H1 (cell line): Measurements from ENCODE around the gene GALK1. TPM values are rescaled to one million over a fixed set of nuclear protein-coding genes. Genes with fewer than 3 reads are reported as not detected.

ENCODE experiments used
- CTCF ChIA-PET: fragments of 300-600 bp; sonication (Branson Sonifier 250); formaldehyde crosslinking; loops from one replicate; lab custom pipeline; 2021; ENCODE audit not compliant: partially characterized antibody; lab: Charles Lee
- POLR2A ChIA-PET: fragments of 300-600 bp; sonication (Branson Sonifier 250); formaldehyde crosslinking; loops from one replicate; lab custom pipeline; 2021; ENCODE audit warnings: inconsistent platforms; ENCODE audit not compliant: partially characterized antibody; lab: Charles Lee
- DNase-seq, 2 experiments: peaks; one replicate each; pipeline versions ENCODE4 v3.0.0 to v3.0.0-alpha.2; 2010 to 2022; ENCODE audit warnings: low spot score in 2 of 2, low read depth in 1 of 2, mixed read lengths in 1 of 2
- FAIRE-seq: peaks from 2 replicates; lab custom pipeline; 2011; peaks lifted over from hg19 to GRCh38; lab: Jason Lieb, UNC
- H2AFZ ChIP-seq: 2 replicates; pipeline ENCODE4 v1.8.1; 2012; ENCODE audit warnings: low read length, inconsistent platforms
- H2AK5ac ChIP-seq: 2 replicates; pipeline ENCODE4 v1.6.1; 2013; ENCODE audit warnings: low read depth, low read length
- H2BK120ac ChIP-seq: replicated peaks from 2 replicates; pipeline ENCODE3; 2013; ENCODE audit warnings: low read depth, low read length, inconsistent platforms
- H2BK12ac ChIP-seq: 2 replicates; pipeline ENCODE4 v1.6.1; 2013; ENCODE audit warnings: low read depth, low read length
- H2BK15ac ChIP-seq: 2 replicates; pipeline ENCODE4 v1.6.1; 2013; ENCODE audit warnings: low read length
- H2BK20ac ChIP-seq: 2 replicates; pipeline ENCODE4 v1.6.1; 2013; ENCODE audit warnings: low read length
- H2BK5ac ChIP-seq: 2 replicates; pipeline ENCODE4 v1.6.1; 2013; ENCODE audit warnings: low read depth, low read length
- H3K14ac ChIP-seq: 2 replicates; pipeline ENCODE4 v1.6.1; 2013; ENCODE audit warnings: inconsistent platforms; ENCODE audit not compliant: insufficient read length
- H3K18ac ChIP-seq: 2 replicates; pipeline ENCODE4 v1.6.1; 2013; ENCODE audit warnings: low read length; ENCODE audit errors: extremely low read depth
- H3K23ac ChIP-seq: 2 replicates; pipeline ENCODE4 v1.6.1; 2013; ENCODE audit warnings: inconsistent platforms; ENCODE audit not compliant: insufficient read length
- H3K23me2 ChIP-seq: 2 replicates; pipeline ENCODE4 v1.6.1; 2013; ENCODE audit warnings: low read depth, low read length
- H3K27ac ChIP-seq: 2 replicates; pipeline ENCODE4 v1.6.1; 2011; ENCODE audit warnings: low read depth, low read length, inconsistent platforms
- H3K27me3 ChIP-seq, 4 experiments: replicated peaks in 1 of 4; 1 replicate in 1 of 4; 2 replicates in 3 of 4; pipeline versions ENCODE4 v1.6.1 to v1.8.1; 2011 to 2013; ENCODE audit warnings: low read length in 3 of 4, mild to moderate bottlenecking in 3 of 4, inconsistent platforms in 2 of 4, mixed read lengths in 2 of 4, moderate library complexity in 1 of 4; ENCODE audit not compliant: control insufficient read depth in 3 of 4, insufficient read depth in 3 of 4; ENCODE audit errors: extremely low read depth in 1 of 4
- H3K36me3 ChIP-seq, 4 experiments: 2 replicates each; pipeline versions ENCODE4 v1.6.1 to v1.8.1; 2011 to 2013; ENCODE audit warnings: mild to moderate bottlenecking in 4 of 4, low read length in 3 of 4, moderate library complexity in 2 of 4, control low read depth in 1 of 4, inconsistent platforms in 1 of 4; ENCODE audit not compliant: insufficient read depth in 4 of 4, control insufficient read depth in 2 of 4
- H3K4ac ChIP-seq: replicated peaks from 2 replicates; pipeline ENCODE3; 2013; ENCODE audit warnings: low read length, low read depth, mixed read lengths, inconsistent platforms; ENCODE audit not compliant: insufficient read length
- H3K4me1 ChIP-seq, 4 experiments: replicated peaks in 1 of 4; 1 replicate in 1 of 4; 2 replicates in 3 of 4; pipeline versions ENCODE4 v1.6.1 to v1.8.1; 2011 to 2013; ENCODE audit warnings: low read length in 3 of 4, inconsistent platforms in 2 of 4, mixed read lengths in 1 of 4; ENCODE audit not compliant: insufficient read depth in 4 of 4, control insufficient read depth in 3 of 4
- H3K4me2 ChIP-seq, 2 experiments: 2 replicates each; pipeline versions ENCODE4 v1.6.1 to v1.8.1; 2011 to 2013; ENCODE audit warnings: low read depth in 2 of 2, low read length in 2 of 2, control low read depth in 1 of 2, inconsistent platforms in 1 of 2, mild to moderate bottlenecking in 1 of 2; ENCODE audit not compliant: insufficient read depth in 1 of 2
- H3K4me3 ChIP-seq, 4 experiments: fragments of 200-600, 300-600 bp in 1 of 4; sonication (generic), shearing (Covaris generic), sonication (Bioruptor Twin) in 1 of 4; 2 replicates each; pipeline versions ENCODE4 v1.5.1 to v1.8.1; 2011 to 2016; ENCODE audit warnings: low read length in 4 of 4, low read depth in 3 of 4, control low read depth in 2 of 4, inconsistent platforms in 2 of 4, mild to moderate bottlenecking in 2 of 4, mixed read lengths in 1 of 4, moderate library complexity in 1 of 4; ENCODE audit not compliant: insufficient read depth in 2 of 4; ENCODE audit errors: extremely low read depth in 1 of 4
- H3K56ac ChIP-seq: replicated peaks from 2 replicates; pipeline ENCODE3; 2013; ENCODE audit warnings: low read depth, mild to moderate bottlenecking, mixed read lengths, low read length, inconsistent platforms; ENCODE audit not compliant: insufficient read length
- H3K79me1 ChIP-seq: 2 replicates; pipeline ENCODE4 v1.6.1; 2013; ENCODE audit warnings: low read depth, low read length, control low read depth
- H3K79me2 ChIP-seq, 2 experiments: 2 replicates each; pipeline versions ENCODE4 v1.6.1 to v1.8.1; 2012 to 2013; ENCODE audit warnings: low read length in 2 of 2, mild to moderate bottlenecking in 2 of 2, inconsistent platforms in 1 of 2; ENCODE audit not compliant: insufficient read depth in 2 of 2, control insufficient read depth in 1 of 2
- H3K9ac ChIP-seq, 4 experiments: replicated peaks in 1 of 4; 1 replicate in 1 of 4; 2 replicates in 3 of 4; pipeline versions ENCODE4 v1.6.1 to v1.8.1; 2011 to 2013; ENCODE audit warnings: low read depth in 3 of 4, low read length in 3 of 4, control low read depth in 2 of 4, mild to moderate bottlenecking in 2 of 4, moderate library complexity in 2 of 4, inconsistent platforms in 1 of 4; ENCODE audit errors: extremely low read depth in 1 of 4
- H3K9me3 ChIP-seq, 2 experiments: 2 replicates each; pipeline versions ENCODE4 v1.6.1 to v1.8.1; 2012 to 2013; ENCODE audit warnings: mild to moderate bottlenecking in 2 of 2, moderate library complexity in 2 of 2, control low read depth in 1 of 2, inconsistent platforms in 1 of 2, low read depth in 1 of 2, low read length in 1 of 2, mixed read lengths in 1 of 2; ENCODE audit not compliant: insufficient read depth in 2 of 2
- H4K20me1 ChIP-seq, 2 experiments: replicated peaks in 1 of 2; 2 replicates each; pipeline versions ENCODE3 to v1.8.1; 2011 to 2013; ENCODE audit warnings: inconsistent platforms in 2 of 2, low read length in 2 of 2, mild to moderate bottlenecking in 1 of 2; ENCODE audit not compliant: insufficient read depth in 2 of 2, control insufficient read depth in 1 of 2
- H4K5ac ChIP-seq: 2 replicates; pipeline ENCODE4 v1.6.1; 2013; ENCODE audit warnings: low read length, low read depth, mixed read lengths, inconsistent platforms; ENCODE audit not compliant: insufficient read length
- H4K8ac ChIP-seq: 2 replicates; pipeline ENCODE4 v1.8.0; 2013; ENCODE audit warnings: mild to moderate bottlenecking, moderate library complexity, low read length, inconsistent platforms; ENCODE audit not compliant: insufficient read depth; ENCODE audit errors: extremely low read depth
- H4K91ac ChIP-seq: replicated peaks from 2 replicates; pipeline ENCODE3; 2013; ENCODE audit warnings: low read length, mixed read lengths, inconsistent platforms; ENCODE audit not compliant: insufficient read length
- BRCA1 ChIP-seq: IDR thresholded peaks from 2 replicates; pipeline ENCODE4 v1.6.1; 2012; ENCODE audit warnings: low read depth, low read length, improper control_type of control experiment
- HDAC6 ChIP-seq: IDR thresholded peaks from one replicate; pipeline ENCODE4 v1.7.1; 2012; ENCODE audit warnings: low read depth, mild to moderate bottlenecking, inconsistent platforms, low read length, moderate library complexity
- KDM5A ChIP-seq: fragments of 200-600 bp; IDR thresholded peaks from 2 replicates; pipeline ENCODE4 v1.7.1; 2012; ENCODE audit warnings: mild to moderate bottlenecking, low read length, inconsistent platforms, mixed read lengths
- NRF1 ChIP-seq: IDR thresholded peaks from 2 replicates; pipeline ENCODE4 v1.6.1; 2011; ENCODE audit warnings: mild to moderate bottlenecking, low read depth, low read length, improper control_type of control experiment
- POLR2A ChIP-seq, 2 experiments: IDR thresholded peaks; 1 replicate in 1 of 2; 2 replicates in 1 of 2; pipeline ENCODE4 v1.6.1; 2011; ENCODE audit warnings: low read depth in 2 of 2, low read length in 2 of 2, mild to moderate bottlenecking in 2 of 2; ENCODE audit errors: control extremely low read depth in 1 of 2
- POU5F1 ChIP-seq: IDR thresholded peaks from 2 replicates; pipeline ENCODE4 v1.6.1; 2011; ENCODE audit warnings: low read depth, mild to moderate bottlenecking, low read length, moderate library complexity
- RFX5 ChIP-seq: IDR thresholded peaks from 2 replicates; pipeline ENCODE4 v1.6.1; 2011; ENCODE audit warnings: low read depth, low read length, improper control_type of control experiment, borderline replicate concordance
- SIRT6 ChIP-seq: IDR thresholded peaks from one replicate; pipeline ENCODE4 v1.7.1; 2012; ENCODE audit warnings: low read length, inconsistent platforms
- TAF7 ChIP-seq: optimal IDR thresholded peaks from 2 replicates; pipeline ENCODE3; 2011; ENCODE audit warnings: low read depth, mild to moderate bottlenecking, inconsistent platforms, low read length, moderate library complexity, borderline replicate concordance
- WGBS, 2 experiments: shearing (Covaris generic) in 1 of 2; methylation state at CpG; one replicate each; pipeline versions ENCODE4 v1.1.6 to v1.1.7; 2013 to 2015; ENCODE audit warnings: low lambda C conversion rate in 2 of 2, mixed read lengths in 2 of 2, inconsistent platforms in 1 of 2, low coverage in 1 of 2, missing lambda C conversion rate in 1 of 2; ENCODE audit not compliant: insufficient replicate concordance in 2 of 2, insufficient coverage in 1 of 2, insufficient read length in 1 of 2; ENCODE audit errors: extremely low coverage in 1 of 2, missing lambda C conversion rate in 1 of 2; 5-methylcytosine and 5-hydroxymethylcytosine counted together
- polyA plus RNA-seq, 7 experiments: library from polyadenylated mRNA; depleted of rRNA in 3 of 7; stranded (reverse) in 5 of 7; unstranded in 2 of 7; fragments of >200 nt in 5 of 7; fragments of 200-250 nt in 2 of 7; gene quantifications; 1 replicate in 5 of 7; 2 replicates in 1 of 7; 4 replicates in 1 of 7; pipeline versions ENCODE4 v1.2.1 to v1.2.3, GENCODE V29; 2011 to 2013; ENCODE audit warnings: missing spikeins in 2 of 7, mixed read lengths in 2 of 7
- total RNA-seq: library from RNA; stranded (reverse); fragmentation: NEBNext Ultra II Directional; extraction: Animal tissue kit (Norgen Biotek cat#: 25700); gene quantifications from 2 replicates; pipeline ENCODE4 v1.2.1, GENCODE V29; 2021
- TF ChIP-seq, protein P1 (sequence below): IDR thresholded peaks from 2 replicates; pipeline ENCODE4 v1.6.1; 2012; ENCODE audit warnings: inconsistent platforms
- TF ChIP-seq, protein P2 (sequence below): IDR thresholded peaks from 2 replicates; pipeline ENCODE4 v1.6.1; 2011; ENCODE audit warnings: low read depth, mild to moderate bottlenecking, low read length; ENCODE audit not compliant: insufficient read depth

The GALK1 gene
- total and polyA plus RNA-seq, 2 of the 8 experiments (the other 6 are each of a cell fraction or from before 2014, with no cell fraction given): 34.1 to 47.9 TPM

DNA sequence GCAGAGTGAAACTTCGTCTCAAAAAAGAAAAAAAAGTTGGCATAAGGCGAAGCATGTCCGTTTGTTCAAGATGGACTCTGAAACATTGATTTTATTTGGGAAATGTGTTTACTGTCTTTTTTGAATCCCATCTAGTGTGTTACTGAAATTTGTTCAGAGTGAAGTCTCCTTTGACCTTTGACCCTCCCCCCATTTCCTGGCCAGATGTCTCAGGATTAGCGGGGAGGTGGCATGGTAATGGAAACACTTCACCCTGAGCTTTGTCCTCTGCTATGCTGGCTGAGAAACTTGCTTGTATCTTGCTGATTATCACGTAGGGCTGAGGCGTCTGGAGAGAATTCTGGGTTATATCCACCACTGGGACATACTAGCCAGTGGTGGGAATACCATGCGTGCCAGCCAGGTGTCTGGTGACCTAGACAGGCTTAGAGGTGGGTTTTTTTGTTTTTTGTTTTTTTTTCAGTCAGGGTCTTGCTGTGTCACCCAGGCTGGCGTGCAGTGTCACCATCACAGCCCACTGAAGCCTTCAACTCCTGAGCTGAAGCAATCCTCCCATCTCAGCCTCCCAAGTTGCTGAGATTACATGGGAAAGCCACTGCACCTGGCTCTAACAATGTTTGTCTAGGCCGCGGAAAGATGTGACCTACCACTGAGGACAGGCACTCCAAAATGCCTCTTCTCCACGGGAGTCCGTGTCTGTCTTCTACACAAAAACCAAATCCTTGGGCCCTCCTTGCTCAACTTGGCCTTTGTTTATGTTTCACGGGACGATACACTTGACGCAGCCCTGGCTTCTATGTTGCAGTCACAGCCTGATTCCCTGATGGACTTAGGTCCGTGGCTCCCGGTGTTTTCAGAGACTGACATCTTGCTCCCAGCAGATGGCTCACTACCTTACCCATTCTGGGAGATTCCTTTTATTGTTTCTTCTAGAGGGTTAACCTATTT lies 6.6 kb upstream of the GALK1 start:
- POLR2A ChIA-PET: interaction anchor here (0.9 to 8.5 kb wide), 6 partner anchors 9 to 61 kb away, joined by 3 to 425 read pairs (median 25); partner anchors contain the start of genes GALK1 and UNK
- TF ChIP-seq POLR2A (IDR thresholded peaks at IDR 0.05; ENCODE audit: control extremely low read depth in 1 of 2, low read depth in 2 of 2, low read length in 2 of 2): no peak
- no peak for TF ChIP-seq TAF7
- TF ChIP-seq KDM5A: no peak
- TF ChIP-seq NRF1: no peak
- TF ChIP-seq POU5F1: no peak
- no peak for TF ChIP-seq BRCA1
- TF ChIP-seq, protein P1, sequence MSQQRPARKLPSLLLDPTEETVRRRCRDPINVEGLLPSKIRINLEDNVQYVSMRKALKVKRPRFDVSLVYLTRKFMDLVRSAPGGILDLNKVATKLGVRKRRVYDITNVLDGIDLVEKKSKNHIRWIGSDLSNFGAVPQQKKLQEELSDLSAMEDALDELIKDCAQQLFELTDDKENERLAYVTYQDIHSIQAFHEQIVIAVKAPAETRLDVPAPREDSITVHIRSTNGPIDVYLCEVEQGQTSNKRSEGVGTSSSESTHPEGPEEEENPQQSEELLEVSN: no peak
- TF ChIP-seq SIRT6: no peak
- no peak for TF ChIP-seq HDAC6
- no peak for TF ChIP-seq RFX5
- TF ChIP-seq, protein P2, sequence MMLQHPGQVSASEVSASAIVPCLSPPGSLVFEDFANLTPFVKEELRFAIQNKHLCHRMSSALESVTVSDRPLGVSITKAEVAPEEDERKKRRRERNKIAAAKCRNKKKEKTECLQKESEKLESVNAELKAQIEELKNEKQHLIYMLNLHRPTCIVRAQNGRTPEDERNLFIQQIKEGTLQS: no peak

More for the DNA sequence above, 6.6 kb upstream of the GALK1 start:
- Histone ChIP-seq H2AK5ac (no peak overlapping the region), H4K91ac (no peak overlapping the region), H2BK20ac (no peak overlapping the region), H3K4me3 (no peak overlapping the region), H3K9ac (no peak overlapping the region; a peak in 1 of 7 replicates), H2BK12ac (no peak overlapping the region), H4K20me1 (peaks cover 1 to 4% of the 10 kb centered on the region in 2 experiments), H3K9me3 (no peaks in the 10 kb centered on the region), H2BK15ac (no peak overlapping the region), H3K36me3 (peaks cover 0 to 7% (median 1%) of the 10 kb centered on the region in 4 experiments; a peak in 3 of 8 replicates), H3K23me2 (no peaks in the 10 kb centered on the region), H2BK5ac (no peak overlapping the region), H3K18ac (no peak overlapping the region), H3K56ac (no peak overlapping the region), H3K27ac (no peak overlapping the region), H3K4me2 (no peak overlapping the region), H3K4me1 (peaks cover 0 to 4% (median 0%) of the 10 kb centered on the region in 4 experiments; a peak in 3 of 7 replicates), H2BK120ac (no peak overlapping the region), H3K23ac (no peak overlapping the region), H3K4ac (no peak overlapping the region), H2AFZ (no peak overlapping the region), H3K14ac (no peak overlapping the region), H3K79me2 (no peaks in the 10 kb centered on the region), H4K8ac (no peak overlapping the region), H3K27me3 (no peaks in the 10 kb centered on the region), H4K5ac (no peak overlapping the region), H3K79me1 (no peaks in the 10 kb centered on the region)
- FAIRE-seq: no peak
- CTCF ChIA-PET: interaction anchor here (0.7 to 21.4 kb wide), 5 partner anchors 12 to 138 kb away, joined by 3 to 359 read pairs (median 8); partner anchors contain the start of genes GALK1 and SMIM5
- DNase-seq: no peak
- 91% methylated on average over 17 of the region's 17 CpGs; no CpG with 5 or more reads in 1 of the 2 experiments for WGBS, 2 experiments
